Cardiac muscle cell (in vitro differentiated cells and primary cell): ENCODE data around the gene TMX2. TPM values are rescaled to one million over a fixed set of nuclear protein-coding genes. Genes with fewer than 3 reads are reported as not detected.
A peak's percentile ranks its signal among the peaks of the same experiment; 100 is the strongest.

Experiments
- DNase-seq, 2 donors: peaks; one replicate each; pipeline versions ENCODE4 v3.0.0 to v3.0.0-alpha.2; 2010 to 2017; ENCODE audit warnings: low read depth in 1 of 2, low spot score in 1 of 2
- H3K27ac ChIP-seq: fragments of 200-600 bp; sonication (generic); 2 replicates; pipeline ENCODE4 v1.5.1; 2016
- H3K27me3 ChIP-seq: fragments of 200-600 bp; sonication (generic); 2 replicates; pipeline ENCODE4 v1.6.0; 2016; ENCODE audit warnings: control low read depth
- H3K36me3 ChIP-seq: fragments of 200-600 bp; sonication (generic); 2 replicates; pipeline ENCODE4 v1.5.1; 2016; ENCODE audit warnings: control low read depth
- H3K4me1 ChIP-seq: fragments of 200-600 bp; sonication (generic); 2 replicates; pipeline ENCODE4 v1.8.1; 2017; ENCODE audit warnings: low read depth, mild to moderate bottlenecking, mixed run types
- H3K4me3 ChIP-seq: fragments of 200-600 bp; sonication (generic); 2 replicates; pipeline ENCODE4 v1.5.1; 2016; ENCODE audit warnings: mild to moderate bottlenecking
- H3K9me3 ChIP-seq: fragments of 200-600 bp; sonication (generic); 2 replicates; pipeline ENCODE4 v1.5.1; 2017; ENCODE audit warnings: low read depth, mild to moderate bottlenecking, control low read depth
- CTCF ChIP-seq: IDR thresholded peaks from 2 replicates; pipeline ENCODE4 v1.5.1; 2012; ENCODE audit warnings: low read depth, mild to moderate bottlenecking, low read length
- polyA plus RNA-seq: library from polyadenylated mRNA; unstranded; fragments of >200 nt; fragmentation: Nextera tagmentation; extraction: Ambion mirVana; gene quantifications from 2 replicates; pipeline ENCODE4 v1.2.1, GENCODE V29; 2016
- total RNA-seq: library from RNA; depleted of rRNA; stranded (reverse); fragments of >200 nt; gene quantifications from 2 replicates; pipeline ENCODE4 v1.2.3, GENCODE V29; 2016

TMX2 gene
- total and polyA plus RNA-seq, 2 experiments from 2014 or later: 49.6 to 140 TPM

- Histone ChIP-seq H3K9me3 (no peaks in the 10 kb centered on the region), H3K4me1 (peaks cover 57% of the 10 kb centered on the region), H3K27ac (peak overlapping the region; percentile 100)
Measured at GRCh38 chr11:57781529-57781943, 69.1 kb downstream of the TMX2 start.

GRCh38 chr11:57785072-57785471, 72.7 kb downstream of the TMX2 start:
- no peak for TF ChIP-seq CTCF
- H3K4me1 ChIP-seq: peaks cover 48% of the 10 kb centered on the region
- no peaks in the 10 kb centered on the region for H3K9me3 ChIP-seq
- H3K27ac ChIP-seq: no peak overlapping the region
- H3K4me3 ChIP-seq: no peak overlapping the region
- DNase-seq: no peak
- H3K36me3 ChIP-seq: no peaks in the 10 kb centered on the region
- no peaks in the 10 kb centered on the region for H3K27me3 ChIP-seq

More at GRCh38 chr11:57781529-57781943, 69.1 kb downstream of the TMX2 start:
- peak in 1 of 2 donors; percentile 62 for DNase-seq
- H3K4me3 ChIP-seq: no peak overlapping the region
- no peak for TF ChIP-seq CTCF
- no peaks in the 10 kb centered on the region for H3K36me3 ChIP-seq
- H3K27me3 ChIP-seq: no peaks in the 10 kb centered on the region

GRCh38 chr11:57786436-57786835, 74.0 kb downstream of the TMX2 start:
- DNase-seq: no peak
- Histone ChIP-seq H3K27ac (peak overlapping the region; percentile 76), H3K9me3 (no peaks in the 10 kb centered on the region), H3K4me3 (no peak overlapping the region), H3K36me3 (peaks cover 5% of the 10 kb centered on the region), H3K4me1 (peaks cover 35% of the 10 kb centered on the region), H3K27me3 (no peaks in the 10 kb centered on the region)
- TF ChIP-seq CTCF: no peak

- H3K27ac ChIP-seq: peak overlapping the region; percentile 76
Measured at GRCh38 chr11:57787006-57787604, 74.7 kb downstream of the TMX2 start.

GRCh38 chr11:57787920-57788702, 75.7 kb downstream of the TMX2 start:
- H3K27ac ChIP-seq: peak overlapping the region; percentile 76
- H3K27me3 ChIP-seq: no peaks in the 10 kb centered on the region
- no peak for TF ChIP-seq CTCF
- no peak overlapping the region for H3K4me3 ChIP-seq
- peak in 1 of 2 donors; percentile 40 for DNase-seq
- peaks cover 16% of the 10 kb centered on the region for H3K36me3 ChIP-seq
- H3K9me3 ChIP-seq: no peaks in the 10 kb centered on the region
- H3K4me1 ChIP-seq: peaks cover 22% of the 10 kb centered on the region

More at GRCh38 chr11:57787006-57787604, 74.7 kb downstream of the TMX2 start:
- no peak overlapping the region for H3K4me3 ChIP-seq
- H3K27me3 ChIP-seq: no peaks in the 10 kb centered on the region
- DNase-seq: no peak
- H3K4me1 ChIP-seq: peaks cover 28% of the 10 kb centered on the region
- no peaks in the 10 kb centered on the region for H3K9me3 ChIP-seq
- no peak for TF ChIP-seq CTCF
- H3K36me3 ChIP-seq: peaks cover 9% of the 10 kb centered on the region
